Measurements from ENCODE around the gene THUMPD3.

DNA sequence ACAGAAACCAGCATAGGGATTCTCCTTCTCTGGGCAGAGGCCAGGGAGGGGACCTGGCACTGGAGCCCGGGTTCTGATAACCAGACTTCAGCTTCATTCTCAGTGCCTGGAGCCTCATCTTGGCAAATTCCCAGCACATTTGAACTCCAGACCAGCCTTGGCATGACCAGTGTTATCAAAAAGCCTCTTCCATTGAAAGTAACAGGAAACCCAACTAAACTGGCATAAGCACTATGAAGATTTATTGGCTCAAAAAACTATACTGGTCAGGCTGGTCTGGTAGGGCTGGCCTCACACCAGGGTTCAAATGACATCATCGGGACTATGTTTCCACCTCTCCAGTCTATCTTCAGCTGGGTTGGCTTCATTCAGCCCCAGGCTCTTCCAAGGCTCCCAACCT, 48.1 kb upstream of the THUMPD3 start:
- no peak for TF ChIP-seq POLR2A (IDR thresholded peaks at IDR 0.05; ENCODE audit: low read length)
- TF ChIP-seq GATA1 (IDR thresholded peaks at IDR 0.05; ENCODE audit: low read depth, low read length) = no peak

Measured in erythroblast (primary cell).